Fibroblast of mammary gland (primary cell): Measurements from ENCODE around the gene CCDC127.

Source experiments
- DNase-seq: peaks from one replicate; pipeline ENCODE4 v3.0.0-alpha.2; 2010; ENCODE audit warnings: low read depth
- H3K4me3 ChIP-seq: 2 replicates; pipeline ENCODE4 v1.5.1; 2011; ENCODE audit warnings: low read depth, mild to moderate bottlenecking, low read length, moderate library complexity; ENCODE audit not compliant: control insufficient read depth
- TF ChIP-seq, protein P1 (sequence below): conservative IDR thresholded peaks from 2 replicates; pipeline ENCODE4 v1.5.1; 2011; ENCODE audit warnings: low read depth, low read length, inconsistent platforms; ENCODE audit not compliant: control insufficient read depth, insufficient read depth

CCDC127 gene

DNA sequence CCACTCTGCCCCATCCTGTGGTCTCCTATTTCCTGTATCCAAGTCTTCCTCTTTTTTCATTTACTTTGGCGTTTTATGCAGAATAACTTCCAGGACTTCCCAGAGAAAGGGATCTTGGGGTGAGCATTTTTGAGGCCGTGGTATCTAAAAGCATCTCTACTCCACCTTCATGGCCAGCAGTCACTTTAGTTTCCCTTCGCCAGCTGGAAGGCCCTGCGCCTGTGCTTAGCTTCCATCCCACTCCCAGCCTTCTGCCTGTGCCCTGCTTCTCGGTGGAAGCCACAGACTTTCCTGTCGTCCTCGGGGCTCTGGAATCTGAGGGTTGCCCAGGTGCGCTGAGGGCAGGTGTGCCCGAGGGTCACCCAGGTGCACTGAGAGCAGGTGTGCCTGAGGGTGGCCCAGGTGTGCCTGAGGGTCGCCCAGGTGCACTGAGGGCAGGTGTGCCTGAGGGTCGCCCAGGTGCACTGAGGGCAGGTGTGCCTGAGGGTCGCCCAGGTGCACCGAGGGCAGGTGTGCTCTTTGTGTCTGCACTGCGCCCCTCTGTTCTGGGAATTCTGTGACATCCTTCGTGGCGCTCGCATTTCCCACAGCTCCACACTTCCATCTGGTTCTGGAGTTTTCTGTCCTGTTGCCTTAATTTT lies 59.0 kb downstream of the CCDC127 start:
- no peak for DNase-seq
- H3K4me3 ChIP-seq = no peak overlapping the region
- TF ChIP-seq, protein P1, sequence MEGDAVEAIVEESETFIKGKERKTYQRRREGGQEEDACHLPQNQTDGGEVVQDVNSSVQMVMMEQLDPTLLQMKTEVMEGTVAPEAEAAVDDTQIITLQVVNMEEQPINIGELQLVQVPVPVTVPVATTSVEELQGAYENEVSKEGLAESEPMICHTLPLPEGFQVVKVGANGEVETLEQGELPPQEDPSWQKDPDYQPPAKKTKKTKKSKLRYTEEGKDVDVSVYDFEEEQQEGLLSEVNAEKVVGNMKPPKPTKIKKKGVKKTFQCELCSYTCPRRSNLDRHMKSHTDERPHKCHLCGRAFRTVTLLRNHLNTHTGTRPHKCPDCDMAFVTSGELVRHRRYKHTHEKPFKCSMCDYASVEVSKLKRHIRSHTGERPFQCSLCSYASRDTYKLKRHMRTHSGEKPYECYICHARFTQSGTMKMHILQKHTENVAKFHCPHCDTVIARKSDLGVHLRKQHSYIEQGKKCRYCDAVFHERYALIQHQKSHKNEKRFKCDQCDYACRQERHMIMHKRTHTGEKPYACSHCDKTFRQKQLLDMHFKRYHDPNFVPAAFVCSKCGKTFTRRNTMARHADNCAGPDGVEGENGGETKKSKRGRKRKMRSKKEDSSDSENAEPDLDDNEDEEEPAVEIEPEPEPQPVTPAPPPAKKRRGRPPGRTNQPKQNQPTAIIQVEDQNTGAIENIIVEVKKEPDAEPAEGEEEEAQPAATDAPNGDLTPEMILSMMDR = no peak

DNA sequence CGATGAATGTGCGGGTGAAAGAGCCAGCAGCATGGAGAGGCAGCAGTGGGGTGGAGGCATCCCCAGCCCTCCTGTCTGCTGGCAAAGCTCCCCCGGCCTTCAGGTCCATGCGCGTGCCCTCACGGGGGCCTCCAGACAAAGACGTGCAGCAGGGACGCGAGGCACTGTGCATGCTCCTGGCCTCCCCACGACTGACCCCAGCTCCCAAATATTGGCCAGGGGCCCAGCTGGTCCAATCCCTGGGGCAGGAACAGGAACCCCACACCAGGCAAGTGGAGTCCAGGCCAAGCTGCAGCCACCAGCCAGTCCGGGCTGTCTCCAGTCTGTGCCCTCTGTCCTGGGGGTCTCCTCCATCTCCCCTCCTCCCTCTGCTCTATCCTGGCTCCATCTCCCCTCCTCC lies 60.2 kb downstream of the CCDC127 start:
- no peak for DNase-seq
- no peak overlapping the region for H3K4me3 ChIP-seq
- TF ChIP-seq, protein P1 = no peak

DNA sequence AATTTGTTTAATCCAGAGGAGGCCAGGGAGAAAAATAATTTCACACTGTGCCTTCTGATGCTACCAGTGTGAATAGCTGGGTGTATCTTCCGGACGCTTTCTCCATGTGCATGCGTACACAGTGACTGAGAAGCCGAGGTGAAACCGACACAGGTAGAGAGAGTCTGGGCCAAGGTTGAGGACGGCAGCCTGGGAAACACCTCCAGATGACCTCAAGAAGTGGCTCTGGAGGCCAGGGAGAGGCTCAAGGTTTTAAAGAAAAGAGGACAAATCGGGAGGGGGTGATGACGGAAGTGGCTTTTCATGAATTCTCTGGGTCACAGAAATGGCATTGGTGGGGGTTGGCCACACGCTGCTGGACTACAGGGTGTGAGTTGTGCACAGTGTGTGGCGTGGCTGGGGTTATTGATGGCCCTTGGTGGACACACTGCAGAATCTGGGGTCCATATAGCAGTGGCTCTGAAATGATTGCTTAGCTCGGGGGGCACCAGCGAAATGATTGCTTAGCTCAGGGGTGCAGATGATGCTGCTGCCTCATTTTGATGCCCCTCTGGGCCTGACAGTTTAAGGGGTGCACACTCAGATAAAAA lies 60.7 kb downstream of the CCDC127 start:
- no peak for DNase-seq
- TF ChIP-seq, protein P1 = no peak
- H3K4me3 ChIP-seq = no peak overlapping the region

DNA sequence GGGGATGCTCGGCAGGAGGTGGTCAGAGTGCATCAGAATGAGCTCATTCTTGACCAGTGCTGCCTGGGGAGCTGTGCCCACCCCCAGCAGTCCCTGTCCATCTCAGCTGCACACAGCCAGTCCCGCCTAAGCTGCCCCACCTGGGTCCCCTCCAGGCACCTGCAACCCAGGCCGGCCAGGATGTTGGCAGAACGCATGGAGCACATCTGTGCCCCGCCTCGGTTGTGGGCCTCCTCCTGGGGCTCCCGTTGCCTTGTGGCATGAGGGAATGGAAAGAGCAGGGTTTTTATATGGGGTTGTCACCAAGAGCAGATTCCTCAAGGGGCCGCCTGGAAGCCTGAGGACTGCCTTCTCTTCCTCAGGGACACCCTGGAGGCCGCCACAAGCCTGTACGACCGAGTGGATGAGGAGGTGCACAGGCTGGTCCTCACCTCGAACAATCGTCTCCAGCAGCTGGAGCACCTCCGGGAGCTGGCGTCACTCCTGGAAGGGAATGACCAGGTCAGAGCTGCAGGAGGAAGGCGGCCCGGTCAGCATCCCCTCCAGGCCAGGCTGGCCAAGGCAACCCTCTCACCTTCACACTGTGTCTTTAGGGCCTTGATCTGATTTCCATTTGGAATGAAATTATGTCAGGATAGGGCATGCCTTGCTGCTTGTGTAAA lies 61.4 kb downstream of the CCDC127 start:
- DNase-seq = no peak
- H3K4me3 ChIP-seq = no peak overlapping the region
- TF ChIP-seq, protein P1 = no peak

DNA sequence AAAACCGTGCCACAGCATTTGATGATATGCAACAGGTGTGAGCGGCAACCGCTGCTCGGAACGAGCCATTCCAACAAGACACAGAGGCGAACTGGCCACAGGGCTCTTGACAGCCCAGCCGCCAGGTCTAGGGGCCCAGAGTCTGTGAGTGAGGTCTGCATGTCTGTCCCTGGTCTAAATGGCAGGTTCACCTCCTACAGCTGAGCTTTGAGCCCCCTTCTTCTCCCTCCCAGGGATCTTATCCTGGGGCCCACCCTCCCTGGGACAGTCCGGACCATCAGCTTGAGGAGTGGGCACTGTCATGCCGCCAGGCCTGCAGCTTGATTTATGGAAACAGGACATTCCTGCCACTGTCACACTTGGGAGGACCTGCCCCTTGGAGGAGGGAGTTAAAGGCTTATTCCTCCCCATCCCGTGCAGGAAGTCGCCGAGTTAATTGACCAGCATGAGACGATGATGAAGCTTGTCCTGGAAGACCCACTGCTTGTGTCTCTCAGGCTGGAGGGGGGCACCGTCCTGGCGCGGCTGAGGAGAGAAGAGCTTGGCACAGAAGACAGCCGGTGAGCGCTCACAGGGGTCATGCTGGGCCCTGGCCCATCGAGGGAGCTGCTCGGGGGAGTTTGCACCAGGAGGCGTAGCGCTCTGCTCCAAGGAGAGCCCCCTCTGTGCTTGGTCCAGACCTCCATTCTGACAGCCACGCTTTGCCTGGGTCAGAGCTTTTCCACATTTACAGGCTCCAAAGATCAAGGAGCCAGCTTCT lies 62.1 kb downstream of the CCDC127 start:
- H3K4me3 ChIP-seq = no peak overlapping the region
- DNase-seq = no peak
- TF ChIP-seq, protein P1 = no peak

DNA sequence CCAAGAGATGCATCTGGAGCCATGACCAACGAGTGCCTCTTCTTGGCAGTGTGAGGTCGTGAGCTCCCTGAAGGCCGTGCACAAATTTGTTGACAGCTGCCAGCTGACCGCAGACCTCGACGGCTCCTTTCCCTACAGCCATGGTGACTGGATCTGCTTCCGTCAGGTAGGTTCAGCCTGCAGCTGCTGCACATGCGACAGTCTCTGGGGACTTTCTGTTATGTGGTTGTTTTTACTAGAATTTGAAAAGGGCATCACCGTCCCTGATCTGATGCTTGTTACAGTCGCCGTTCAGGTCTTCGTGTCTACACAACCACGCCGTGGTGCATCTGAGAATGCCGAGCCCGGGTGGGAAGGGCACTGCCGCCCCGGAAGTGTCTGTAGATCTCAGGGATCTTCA lies 63.1 kb downstream of the CCDC127 start:
- H3K4me3 ChIP-seq = no peak overlapping the region
- TF ChIP-seq, protein P1 = no peak

More for the DNA sequence above, 63.1 kb downstream of the CCDC127 start:
- DNase-seq = no peak
